Brain pericyte (primary cell): ENCODE results near the gene WIPF3.
"Not testable (repeated sequence)": the region's sequence is repeated elsewhere in the genome, so short reads cannot be mapped to it uniquely, and the experiment has no call there.

Experiments used
- DNase-seq: peaks from one replicate; pipeline ENCODE4 v3.0.0-alpha.2; 2012; ENCODE audit warnings: low read depth, low spot score

The WIPF3 gene

GRCh38 chr7:29881724-29882123, 75.4 kb downstream of the WIPF3 start:
- no peak for DNase-seq

DNA sequence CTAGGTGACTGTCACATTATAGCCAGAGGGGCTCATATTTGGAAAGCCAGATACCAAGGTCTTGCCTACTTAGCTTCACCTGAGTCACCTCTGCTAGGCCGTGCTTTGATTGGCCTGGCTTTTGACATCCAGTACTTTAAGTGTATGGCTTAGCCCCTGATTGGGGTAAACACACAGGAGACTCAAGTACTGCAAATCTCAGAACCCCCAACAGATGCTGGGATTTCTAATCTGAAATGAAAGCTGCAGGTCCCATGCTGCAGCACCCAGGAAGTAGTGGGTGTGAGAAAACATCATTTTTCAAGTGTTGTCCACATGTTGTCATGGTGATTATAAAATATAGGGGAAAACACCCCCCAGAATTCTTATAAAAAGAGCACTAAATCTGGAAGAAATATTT, 76.2 kb downstream of the WIPF3 start:
- no peak for DNase-seq

- DNase-seq: no peak
Observed at GRCh38 chr7:29883462-29884398, 77.4 kb downstream of the WIPF3 start.

DNA sequence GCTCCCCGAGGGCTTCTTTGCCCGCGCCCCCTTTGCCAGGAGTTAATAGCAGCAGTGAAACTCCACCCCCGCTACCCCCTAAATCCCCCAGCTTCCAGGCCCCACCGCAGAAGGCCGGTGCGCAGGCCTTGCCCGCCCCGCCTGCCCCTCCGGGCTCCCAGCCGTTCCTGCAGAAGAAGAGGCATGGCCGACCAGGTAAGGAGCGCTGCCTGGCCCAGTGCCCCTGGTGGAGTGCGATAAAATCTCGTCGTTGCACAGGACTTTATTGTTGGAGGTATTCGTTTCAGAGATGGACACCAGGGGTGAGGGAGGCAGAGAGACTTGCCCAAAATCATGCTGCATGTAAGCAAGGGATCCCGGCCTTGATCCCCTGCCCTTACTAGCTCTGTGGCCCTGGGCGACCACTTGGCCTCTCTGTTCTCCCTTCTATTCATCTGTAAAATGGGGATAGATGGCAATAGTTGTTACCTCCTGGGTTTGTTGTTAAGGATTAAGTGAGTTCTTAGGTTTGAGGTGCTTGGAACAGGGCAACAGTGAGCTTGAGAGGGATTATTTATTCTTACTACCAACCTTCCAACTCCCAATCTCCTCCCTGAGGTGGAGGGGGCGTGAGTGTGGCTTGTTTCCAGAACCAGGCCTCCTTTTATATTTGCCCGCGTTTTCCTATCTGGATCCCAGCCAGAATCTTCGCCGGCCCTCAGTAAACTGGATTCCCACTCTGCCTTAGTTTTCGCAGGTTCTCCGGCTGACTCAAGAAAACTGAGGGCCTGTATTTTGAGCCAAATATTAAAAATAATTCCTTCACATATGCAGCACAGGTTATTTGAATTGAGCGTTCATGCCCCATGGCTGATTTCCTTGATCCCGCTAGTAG, 78.3 kb downstream of the WIPF3 start:
- no peak for DNase-seq

DNA sequence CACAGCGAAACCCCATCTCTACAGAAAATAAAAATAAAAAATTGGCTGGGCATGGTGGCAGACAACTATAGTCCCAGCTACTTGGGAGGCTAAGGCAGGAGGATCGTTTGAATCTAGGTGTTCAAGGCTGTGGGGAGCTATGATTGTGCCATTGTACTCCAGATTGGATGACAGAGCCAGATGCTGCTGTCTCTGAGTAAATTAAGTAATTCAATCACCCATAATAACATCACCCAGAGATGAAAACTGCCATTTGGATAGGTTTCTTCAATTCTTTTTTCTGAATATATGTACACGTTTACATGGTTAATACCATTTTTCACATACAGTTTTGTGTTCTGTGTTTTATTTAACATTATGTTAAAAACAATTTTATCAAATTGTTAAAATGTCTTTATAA, 79.3 kb downstream of the WIPF3 start:
- no peak for DNase-seq

DNA sequence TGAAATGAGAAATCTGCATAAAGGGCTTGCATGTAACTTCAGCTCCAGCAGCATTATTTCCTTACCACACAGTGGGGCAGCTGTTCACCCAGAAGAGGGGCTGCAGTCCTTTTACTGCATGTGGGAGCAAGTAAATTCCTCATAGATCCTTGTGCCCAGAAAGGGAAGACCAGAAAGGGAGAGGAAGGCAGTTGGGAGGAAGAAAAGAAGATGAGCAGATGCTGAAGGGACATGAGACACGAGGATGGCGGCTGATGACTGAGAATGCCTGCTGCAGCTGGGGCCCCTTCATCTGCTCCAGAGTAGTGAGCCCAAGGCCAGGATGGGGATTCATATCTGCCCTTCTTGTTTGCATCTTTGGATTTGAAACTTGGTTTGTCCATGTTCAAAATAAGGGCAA, 80.5 kb downstream of the WIPF3 start:
- DNase-seq: no peak

GRCh38 chr7:29888006-29888405, 81.7 kb downstream of the WIPF3 start:
- no peak for DNase-seq

GRCh38 chr7:29889288-29889687, 83.0 kb downstream of the WIPF3 start:
- no peak for DNase-seq

DNA sequence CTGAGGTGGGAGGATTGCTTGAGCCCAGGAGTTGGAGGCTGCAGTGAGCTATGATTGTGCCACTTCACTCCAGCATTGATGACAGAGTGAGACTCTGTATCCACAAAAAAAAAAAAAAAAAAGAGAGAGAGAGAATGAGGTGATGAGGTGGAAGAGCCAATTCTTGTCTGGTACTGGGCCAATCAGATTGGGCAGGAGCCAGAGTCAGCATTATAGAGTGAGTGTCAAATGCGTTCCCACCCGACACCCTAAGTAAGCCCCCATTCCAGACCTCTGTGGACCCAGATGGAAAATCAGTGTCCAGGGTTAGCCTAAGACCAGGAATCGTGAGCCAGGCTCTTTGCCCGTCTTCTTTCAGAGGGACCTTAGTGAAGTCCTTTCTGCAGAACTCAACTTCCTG, 83.9 kb downstream of the WIPF3 start:
- no peak for DNase-seq

DNA sequence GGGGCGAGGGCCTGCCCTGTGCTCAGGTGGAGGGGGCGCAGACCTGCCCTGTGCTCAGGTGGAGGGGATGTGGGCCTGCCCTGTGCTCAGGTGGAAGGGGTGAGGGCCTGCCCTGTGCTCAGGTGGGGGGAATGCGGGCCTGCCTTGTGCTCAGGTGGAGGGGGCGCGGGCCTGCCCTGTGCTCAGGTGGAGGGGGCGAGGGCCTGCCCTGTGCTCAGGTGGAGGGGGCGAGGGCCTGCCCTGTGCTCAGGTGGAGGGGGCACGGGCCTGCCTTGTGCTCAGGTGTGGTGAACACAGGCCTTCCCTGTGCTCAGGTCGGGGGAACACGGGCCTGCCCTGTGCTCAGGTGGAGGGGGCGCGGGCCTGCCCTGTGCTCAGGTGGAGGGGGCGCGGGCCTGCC, 84.5 kb downstream of the WIPF3 start:
- not testable (repeated sequence) for DNase-seq

DNA sequence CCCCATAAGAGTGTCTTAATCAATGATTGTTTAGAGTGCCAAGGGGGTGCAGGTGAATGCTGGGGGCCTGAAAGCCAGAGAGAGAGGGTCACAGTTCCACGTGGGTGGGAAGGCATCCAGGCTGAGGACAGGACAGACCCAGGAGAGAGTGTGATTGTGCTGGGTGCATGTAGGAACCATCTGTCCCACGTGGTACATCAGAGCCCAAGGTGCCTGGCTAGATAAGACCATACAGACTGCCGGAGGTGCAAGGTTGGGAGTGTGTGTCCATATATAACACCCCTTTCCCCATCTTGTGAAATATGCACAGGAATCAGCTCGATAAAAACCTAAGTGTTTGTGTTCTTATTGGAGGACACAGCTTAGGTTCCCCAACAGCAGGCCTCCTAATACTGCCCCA, 85.5 kb downstream of the WIPF3 start:
- no peak for DNase-seq

- DNase-seq: no peak
Observed at GRCh38 chr7:29892231-29892630, 85.9 kb downstream of the WIPF3 start.

DNA sequence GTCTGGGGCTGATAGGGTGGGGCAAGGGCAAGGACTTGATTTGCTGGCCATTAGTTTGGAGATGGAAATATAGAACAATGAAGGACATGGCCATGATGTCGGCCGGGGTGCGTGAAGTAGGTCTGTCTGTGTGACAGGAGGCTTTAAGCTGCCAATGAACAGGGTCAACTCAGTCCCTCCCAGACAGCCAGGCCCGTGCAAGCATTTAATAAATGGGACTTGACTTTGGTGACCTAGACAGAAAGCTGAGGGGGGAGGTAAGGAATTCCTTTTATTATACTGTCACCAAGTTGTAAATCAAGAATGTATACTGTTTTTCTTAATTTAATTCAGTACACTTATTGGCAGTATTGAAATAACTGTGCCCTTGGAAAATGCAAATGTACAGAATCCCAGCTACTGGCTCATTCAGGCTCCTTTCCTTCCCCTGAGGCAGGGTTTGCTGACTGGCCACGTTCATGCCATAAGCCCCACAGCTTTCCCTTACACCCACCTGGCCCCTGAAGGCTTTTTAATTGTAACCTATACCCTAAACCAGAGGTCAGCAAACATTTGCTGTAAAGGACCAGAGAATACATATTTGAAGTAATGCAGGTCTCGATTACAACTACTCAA, 87.2 kb downstream of the WIPF3 start:
- no peak for DNase-seq

GRCh38 chr7:29894256-29894655, 87.9 kb downstream of the WIPF3 start:
- no peak for DNase-seq

DNA sequence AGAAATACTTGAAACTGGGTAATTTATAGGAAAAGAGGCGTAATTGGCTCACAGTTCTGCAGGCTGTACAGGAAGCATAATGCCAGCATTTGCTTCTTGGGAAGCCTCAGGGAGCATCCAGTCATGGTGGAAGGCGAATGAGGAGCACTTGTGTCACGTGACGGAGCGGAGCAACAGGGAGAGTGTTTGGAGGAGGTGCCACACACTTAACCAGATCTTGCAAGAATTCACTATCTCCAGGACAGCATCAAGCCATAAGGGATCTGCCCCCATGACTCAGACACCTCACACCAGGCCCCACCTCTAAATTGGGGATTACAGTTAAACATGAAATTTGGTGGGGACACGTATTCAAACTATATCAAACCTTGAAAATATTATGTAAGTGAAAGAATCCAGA, 89.3 kb downstream of the WIPF3 start:
- DNase-seq: no peak

GRCh38 chr7:29896685-29897411, 90.5 kb downstream of the WIPF3 start:
- DNase-seq: no peak

GRCh38 chr7:29898301-29898700, 92.0 kb downstream of the WIPF3 start:
- no peak for DNase-seq

GRCh38 chr7:29900745-29901144, 94.4 kb downstream of the WIPF3 start:
- no peak for DNase-seq

DNA sequence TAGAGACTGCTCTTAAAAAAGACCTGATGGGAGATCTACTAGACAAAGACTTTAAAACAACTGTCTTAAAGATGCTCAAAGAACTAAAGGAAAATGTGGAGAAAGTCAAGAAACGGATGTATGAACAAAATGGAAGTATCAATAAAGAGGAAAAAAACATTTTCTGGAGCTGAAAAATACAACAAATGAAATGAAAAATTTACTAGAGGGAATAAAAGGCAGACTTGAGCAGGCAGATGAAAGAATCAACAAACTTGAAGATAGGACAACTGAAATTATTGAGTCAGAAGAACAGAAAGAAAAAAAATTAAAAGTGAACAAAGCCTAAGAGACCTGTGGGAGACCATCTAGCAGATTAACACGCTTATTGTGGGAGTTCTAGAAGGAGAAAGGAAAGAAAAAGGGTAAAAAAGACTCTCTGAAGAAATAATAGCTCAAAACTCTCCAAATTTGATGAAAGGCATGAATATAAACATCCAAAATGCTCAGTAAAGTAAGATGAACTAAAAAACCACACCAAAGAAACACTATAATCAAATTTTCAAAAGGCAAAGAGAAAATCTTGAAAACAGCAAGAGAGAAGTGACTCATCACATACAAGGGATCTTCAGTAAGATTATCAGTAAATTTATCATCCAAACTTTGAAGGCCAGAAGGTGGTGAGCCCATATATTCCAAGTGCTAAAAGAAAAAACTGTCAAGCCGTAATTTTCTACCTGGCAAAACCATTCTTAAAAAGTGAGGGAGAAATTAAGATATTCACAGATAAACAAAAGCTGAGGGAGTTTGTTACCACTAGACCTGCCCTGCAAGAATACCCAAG, 100.1 kb downstream of the WIPF3 start:
- DNase-seq: no peak

DNA sequence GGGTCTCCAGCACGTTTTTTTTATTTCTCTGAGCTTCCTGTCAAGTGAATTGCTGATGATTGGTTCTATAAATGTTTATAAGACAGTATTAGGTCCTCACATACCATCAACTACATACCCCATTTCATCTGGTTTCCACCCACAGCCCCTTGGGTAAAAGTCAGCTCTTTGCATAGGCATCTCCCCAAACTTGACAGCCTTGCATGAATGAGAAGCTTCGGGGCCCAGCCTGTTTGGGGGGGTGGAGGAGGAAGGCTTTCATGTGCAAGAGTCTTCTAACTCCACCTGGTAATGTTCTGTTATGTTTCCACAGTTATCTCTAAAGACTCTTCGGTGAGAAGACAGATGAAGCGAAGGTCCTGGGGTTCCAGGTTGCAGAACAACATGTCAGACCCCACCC, 107.9 kb downstream of the WIPF3 start:
- no peak for DNase-seq
